HEK293T (cell line): ENCODE data around the gene ABHD4.

Experiments used
- BHLHE40 ChIP-seq: fragments of 450-650 bp; IDR thresholded peaks from 2 replicates; pipeline ENCODE4 v1.6.1; 2016; ENCODE audit warnings: mild to moderate bottlenecking, moderate library complexity, borderline replicate concordance
- CTBP1 ChIP-seq: fragments of 450-650 bp; IDR thresholded peaks from 2 replicates; pipeline ENCODE4 v1.6.1; 2016; ENCODE audit warnings: borderline replicate concordance
- ELF4 ChIP-seq: fragments of 450-650 bp; IDR thresholded peaks from 2 replicates; pipeline ENCODE4 v1.6.1; 2017; ENCODE audit warnings: antibody characterized with exemption
- FOXA1 ChIP-seq: fragments of 450-650 bp; IDR thresholded peaks from 2 replicates; pipeline ENCODE4 v1.6.1; 2016; ENCODE audit warnings: mild to moderate bottlenecking
- FOXK2 ChIP-seq: fragments of 450-650 bp; IDR thresholded peaks from 2 replicates; pipeline ENCODE4 v1.6.1; 2016; ENCODE audit warnings: mild to moderate bottlenecking
- FOXM1 ChIP-seq: fragments of 450-650 bp; IDR thresholded peaks from 2 replicates; pipeline ENCODE4 v1.6.1; 2017; ENCODE audit warnings: mild to moderate bottlenecking, borderline replicate concordance
- HDGF ChIP-seq: fragments of 450-650 bp; IDR thresholded peaks from 2 replicates; pipeline ENCODE4 v1.6.1; 2017; ENCODE audit warnings: antibody characterized with exemption, borderline replicate concordance
- L3MBTL2 ChIP-seq: fragments of 450-650 bp; conservative IDR thresholded peaks from 2 replicates; pipeline ENCODE4 v1.6.1; 2016; ENCODE audit warnings: mild to moderate bottlenecking
- LEF1 ChIP-seq: fragments of 450-650 bp; IDR thresholded peaks from 2 replicates; pipeline ENCODE4 v1.6.1; 2017; ENCODE audit warnings: mild to moderate bottlenecking, borderline replicate concordance
- SP1 ChIP-seq: fragments of 450-650 bp; IDR thresholded peaks from 2 replicates; pipeline ENCODE4 v1.6.1; 2017
- SUZ12 ChIP-seq: fragments of 450-650 bp; IDR thresholded peaks from 2 replicates; pipeline ENCODE4 v1.6.1; 2016; ENCODE audit warnings: mild to moderate bottlenecking
- TARDBP ChIP-seq: fragments of 450-650 bp; IDR thresholded peaks from 2 replicates; pipeline ENCODE4 v1.6.1; 2016
- ZNF384 ChIP-seq: fragments of 450-650 bp; IDR thresholded peaks from 2 replicates; pipeline ENCODE4 v1.6.1; 2016

DNA sequence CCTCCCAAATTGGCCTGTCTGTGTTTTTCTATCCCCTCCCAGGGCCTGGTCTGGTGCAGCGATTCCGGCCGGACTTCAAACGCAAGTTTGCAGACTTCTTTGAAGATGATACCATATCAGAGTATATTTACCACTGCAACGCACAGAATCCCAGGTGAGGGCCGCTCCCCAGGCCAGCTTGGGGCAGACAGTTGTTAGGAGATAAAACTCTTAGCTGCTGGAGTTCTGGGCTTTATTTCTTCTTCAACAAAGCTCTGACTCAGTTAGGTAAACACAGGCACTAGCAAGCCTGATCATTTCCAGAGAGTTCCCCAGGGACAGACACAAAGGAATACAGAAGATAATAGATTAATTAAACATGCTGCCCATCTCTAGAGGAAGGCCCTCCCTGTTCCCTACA is 8.3 kb downstream of the ABHD4 start:
- TF ChIP-seq TARDBP (no peak), FOXA1 (no peak), ELF4 (no peak), SP1 (no peak), FOXK2 (no peak), BHLHE40 (no peak), FOXM1 (no peak), LEF1 (no peak), ZNF384 (no peak), CTBP1 (no peak), L3MBTL2 (no peak), HDGF (no peak), SUZ12 (no peak)
